Measurements from ENCODE around the gene CCDC88C.
"Not testable (repeated sequence)": the region's sequence is repeated elsewhere in the genome, so short reads cannot be mapped to it uniquely, and the experiment has no call there.

CCDC88C gene

DNA sequence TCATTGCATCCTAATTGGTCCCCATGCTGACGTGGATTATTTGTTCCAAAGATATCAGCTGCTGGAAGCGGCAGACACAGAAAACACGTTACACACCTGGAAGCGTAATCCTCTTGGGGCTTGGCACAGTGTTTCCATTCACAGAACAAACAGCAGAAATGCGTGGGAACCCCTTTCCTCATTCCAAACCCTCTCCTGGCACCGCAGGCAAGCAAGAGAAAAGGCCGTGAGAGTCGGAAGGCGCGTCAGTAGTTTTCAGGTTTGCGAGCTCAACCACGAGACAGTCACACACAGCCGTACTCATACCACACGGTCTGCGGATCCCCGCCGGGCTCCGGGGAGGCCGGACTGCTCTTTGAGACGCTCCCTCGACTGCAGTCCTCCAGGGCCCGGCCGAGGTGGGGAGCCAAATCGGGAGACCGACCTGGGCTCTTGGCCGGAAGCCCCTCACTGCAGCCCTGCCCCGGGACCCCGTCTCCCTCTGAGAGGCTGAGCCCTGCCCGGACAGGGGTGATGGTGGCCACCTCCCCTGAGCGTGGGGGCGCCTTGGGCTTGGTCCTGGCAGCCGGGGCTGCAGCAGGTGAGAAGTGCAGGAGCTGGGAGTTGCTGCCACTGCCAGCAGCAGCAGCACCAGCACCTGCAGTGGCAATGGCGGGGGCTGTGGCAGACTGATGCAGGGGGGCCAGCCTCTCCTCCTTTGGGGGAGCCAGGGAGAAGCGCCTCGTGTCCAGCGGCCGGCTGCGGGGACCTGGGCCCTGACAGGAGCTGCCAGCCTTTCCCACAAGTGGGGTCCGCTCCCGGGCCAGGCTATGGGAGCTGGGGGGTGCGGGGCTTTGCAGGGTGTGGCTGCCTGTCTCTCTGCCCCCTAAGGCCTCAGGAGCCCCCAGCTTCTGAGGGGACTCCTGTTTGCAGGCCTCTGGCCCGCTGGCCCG is 145.0 kb downstream of the CCDC88C start:
- POLR2A ChIA-PET = no interaction called here
- DNase-seq (ENCODE audit: extremely low spot score) = no peak
- TF ChIP-seq, protein P1, sequence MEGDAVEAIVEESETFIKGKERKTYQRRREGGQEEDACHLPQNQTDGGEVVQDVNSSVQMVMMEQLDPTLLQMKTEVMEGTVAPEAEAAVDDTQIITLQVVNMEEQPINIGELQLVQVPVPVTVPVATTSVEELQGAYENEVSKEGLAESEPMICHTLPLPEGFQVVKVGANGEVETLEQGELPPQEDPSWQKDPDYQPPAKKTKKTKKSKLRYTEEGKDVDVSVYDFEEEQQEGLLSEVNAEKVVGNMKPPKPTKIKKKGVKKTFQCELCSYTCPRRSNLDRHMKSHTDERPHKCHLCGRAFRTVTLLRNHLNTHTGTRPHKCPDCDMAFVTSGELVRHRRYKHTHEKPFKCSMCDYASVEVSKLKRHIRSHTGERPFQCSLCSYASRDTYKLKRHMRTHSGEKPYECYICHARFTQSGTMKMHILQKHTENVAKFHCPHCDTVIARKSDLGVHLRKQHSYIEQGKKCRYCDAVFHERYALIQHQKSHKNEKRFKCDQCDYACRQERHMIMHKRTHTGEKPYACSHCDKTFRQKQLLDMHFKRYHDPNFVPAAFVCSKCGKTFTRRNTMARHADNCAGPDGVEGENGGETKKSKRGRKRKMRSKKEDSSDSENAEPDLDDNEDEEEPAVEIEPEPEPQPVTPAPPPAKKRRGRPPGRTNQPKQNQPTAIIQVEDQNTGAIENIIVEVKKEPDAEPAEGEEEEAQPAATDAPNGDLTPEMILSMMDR (IDR thresholded peaks at IDR 0.05; ENCODE audit: control extremely low read depth, extremely low read depth, low read depth, missing control alignments) = no peak
- CTCF ChIA-PET = interaction anchor here (1.0 to 2.3 kb wide), 4 partner anchors 13 to 97 kb away, joined by 3 to 7 read pairs (median 5); no protein-coding TSS in a partner anchor

DNA sequence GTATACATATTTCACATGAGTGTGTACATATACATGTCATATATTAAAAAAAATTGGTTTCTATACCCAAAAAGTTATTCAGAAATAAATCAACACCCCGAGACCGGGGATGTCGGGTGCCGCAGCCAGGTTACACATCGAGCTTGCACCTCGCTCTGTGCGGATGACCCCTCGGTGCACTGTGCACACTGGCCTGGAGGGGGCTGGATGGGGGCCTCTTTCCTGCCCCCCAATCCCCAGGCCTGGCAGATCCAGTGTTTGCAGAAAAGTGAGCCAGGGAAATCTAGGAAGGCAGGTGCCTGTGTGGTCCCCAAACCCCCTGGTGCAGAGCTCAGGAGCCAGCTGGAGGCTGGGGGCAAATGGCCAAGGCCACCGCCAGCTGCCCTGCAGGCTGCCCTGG is 146.0 kb downstream of the CCDC88C start:
- POLR2A ChIA-PET = no interaction called here
- CTCF ChIA-PET = interaction anchor here (1.7 to 2.3 kb wide), 3 partner anchors 14 to 96 kb away, joined by 5 to 7 read pairs (median 5); no protein-coding TSS in a partner anchor
- DNase-seq (ENCODE audit: extremely low spot score) = no peak
- TF ChIP-seq, protein P1 (IDR thresholded peaks at IDR 0.05; ENCODE audit: control extremely low read depth, extremely low read depth, low read depth, missing control alignments) = no peak

DNA sequence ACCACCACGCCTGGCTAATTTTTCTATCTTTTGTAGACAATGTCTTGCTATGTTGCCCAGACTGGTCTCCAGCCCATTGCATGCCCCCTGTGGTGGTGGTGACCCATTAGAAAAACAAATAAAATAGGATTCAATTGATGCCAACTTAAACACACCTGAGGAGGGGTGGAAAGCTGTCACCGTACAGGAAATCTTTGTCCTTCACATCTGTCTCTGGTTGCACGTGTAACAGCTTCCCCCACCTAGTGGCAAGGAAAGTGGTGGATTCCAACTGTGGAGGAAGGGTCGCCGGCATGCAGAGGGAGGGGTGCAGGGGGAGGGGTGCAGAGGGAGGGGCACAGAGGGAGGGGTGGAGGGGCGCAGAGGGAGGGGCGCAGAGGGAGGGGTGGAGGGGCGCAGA is 147.0 kb downstream of the CCDC88C start:
- CTCF ChIA-PET = interaction anchor here (1.8 kb wide), 1 partner anchor 93 kb away, joined by 5 read pairs; no protein-coding TSS in a partner anchor
- POLR2A ChIA-PET = no interaction called here
- no peak for DNase-seq (ENCODE audit: extremely low spot score)
- TF ChIP-seq, protein P1 (IDR thresholded peaks at IDR 0.05; ENCODE audit: control extremely low read depth, extremely low read depth, low read depth, missing control alignments) = no peak

DNA sequence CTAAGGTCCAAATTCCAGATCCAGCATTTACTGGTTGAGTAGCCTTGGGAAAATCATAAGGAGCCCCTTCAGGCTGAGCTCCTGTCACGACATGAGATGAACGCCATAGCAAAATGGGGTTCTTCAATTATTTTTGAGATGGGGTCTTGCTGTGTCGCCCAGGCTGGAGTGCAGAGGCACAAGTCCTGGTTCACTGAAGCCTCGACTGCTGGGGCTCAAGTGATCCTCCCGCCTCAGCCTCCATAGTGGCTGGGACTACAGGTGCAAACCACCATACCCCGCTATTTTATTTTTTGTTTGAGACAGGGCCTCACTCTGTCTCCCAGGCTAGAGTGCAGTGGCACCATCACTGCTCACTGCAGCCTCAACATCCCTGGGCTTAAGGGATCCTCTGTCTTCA is 147.4 kb downstream of the CCDC88C start:
- POLR2A ChIA-PET = no interaction called here
- CTCF ChIA-PET = interaction anchor here (1.0 to 1.8 kb wide), 2 partner anchors 15 to 53 kb away, joined by 3 to 4 read pairs; no protein-coding TSS in a partner anchor
- no peak for DNase-seq (ENCODE audit: extremely low spot score)
- TF ChIP-seq, protein P1 (IDR thresholded peaks at IDR 0.05; ENCODE audit: control extremely low read depth, extremely low read depth, low read depth, missing control alignments) = no peak

DNA sequence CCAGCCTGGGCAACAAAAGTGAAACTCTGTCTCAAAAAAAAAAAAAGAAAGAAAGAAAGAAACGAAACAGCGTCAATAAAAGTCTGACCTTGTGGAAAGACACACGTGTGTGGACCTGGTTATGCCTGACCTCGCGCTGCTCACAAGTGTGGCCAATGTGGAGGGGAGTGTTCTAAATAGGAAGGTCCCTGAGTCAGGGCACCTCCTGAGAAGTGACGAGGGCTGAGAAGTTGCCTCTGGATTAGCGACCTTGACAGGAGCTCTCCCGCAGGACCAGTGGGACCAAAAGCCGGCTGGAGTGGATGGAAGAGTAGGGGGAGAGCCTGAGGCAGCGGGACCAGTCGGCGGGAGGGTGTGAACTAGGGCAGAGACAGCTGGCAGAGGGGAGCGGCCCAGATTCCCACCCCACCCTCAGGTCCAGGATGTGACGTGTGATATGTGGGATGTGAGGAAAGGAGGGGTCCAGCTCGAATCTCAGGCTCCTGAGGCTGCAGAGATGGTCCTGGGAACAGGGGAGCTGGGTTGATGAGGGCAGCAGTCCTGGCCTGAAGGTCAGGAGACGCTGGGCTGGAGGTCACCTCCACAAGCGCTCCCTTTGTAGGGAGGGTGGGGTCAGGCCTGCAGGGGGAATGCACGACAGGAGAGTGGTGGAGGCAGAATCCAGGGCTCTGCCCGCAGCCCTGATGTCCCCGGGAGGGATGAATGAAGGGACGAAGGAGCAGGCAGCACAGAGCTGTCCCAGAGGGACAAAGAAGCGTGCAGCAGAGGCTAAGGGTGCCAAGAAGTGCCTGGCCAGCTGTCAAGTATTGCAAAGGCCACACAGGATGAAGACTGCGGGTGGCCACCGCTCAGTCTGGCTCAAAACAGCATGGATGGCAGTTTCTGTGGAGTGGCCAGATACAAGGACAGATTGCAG is 148.3 kb downstream of the CCDC88C start:
- DNase-seq (ENCODE audit: extremely low spot score) = no peak
- POLR2A ChIA-PET = no interaction called here
- CTCF ChIA-PET = interaction anchor here (1.0 to 1.8 kb wide), 3 partner anchors 16 to 96 kb away, joined by 3 to 4 read pairs (median 3); no protein-coding TSS in a partner anchor
- TF ChIP-seq, protein P1 (IDR thresholded peaks at IDR 0.05; ENCODE audit: control extremely low read depth, extremely low read depth, low read depth, missing control alignments) = no peak

DNA sequence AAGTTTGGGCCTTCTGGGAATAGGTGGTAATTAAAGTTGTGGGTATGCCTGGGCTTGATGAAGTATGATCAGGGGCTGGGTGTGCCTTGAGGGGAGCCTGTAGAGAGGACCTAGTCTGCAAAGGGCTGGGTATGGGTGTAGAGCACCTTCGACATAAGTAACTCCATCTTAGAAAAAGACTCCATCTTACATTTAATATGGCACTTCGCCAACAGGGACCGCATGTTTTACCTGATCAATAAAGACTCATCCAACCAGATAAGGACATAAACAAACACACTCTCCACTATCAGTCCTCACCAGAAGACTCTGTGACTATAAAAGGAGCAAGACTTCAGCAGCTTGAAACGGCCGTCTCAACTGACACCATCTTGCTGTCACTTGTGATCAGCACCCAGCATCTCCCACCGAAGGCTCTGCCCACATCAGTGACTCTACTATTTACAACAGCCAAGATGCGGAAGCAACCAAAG is 149.6 kb downstream of the CCDC88C start:
- TF ChIP-seq, protein P1 (IDR thresholded peaks at IDR 0.05; ENCODE audit: control extremely low read depth, extremely low read depth, low read depth, missing control alignments) = no peak
- no peak for DNase-seq (ENCODE audit: extremely low spot score)
- ChIA-PET POLR2A (no interaction called here), CTCF (interaction anchor here (0.9 to 1.1 kb wide), 2 partner anchors 10 to 18 kb away, joined by 3 to 4 read pairs; no protein-coding TSS in a partner anchor)

DNA sequence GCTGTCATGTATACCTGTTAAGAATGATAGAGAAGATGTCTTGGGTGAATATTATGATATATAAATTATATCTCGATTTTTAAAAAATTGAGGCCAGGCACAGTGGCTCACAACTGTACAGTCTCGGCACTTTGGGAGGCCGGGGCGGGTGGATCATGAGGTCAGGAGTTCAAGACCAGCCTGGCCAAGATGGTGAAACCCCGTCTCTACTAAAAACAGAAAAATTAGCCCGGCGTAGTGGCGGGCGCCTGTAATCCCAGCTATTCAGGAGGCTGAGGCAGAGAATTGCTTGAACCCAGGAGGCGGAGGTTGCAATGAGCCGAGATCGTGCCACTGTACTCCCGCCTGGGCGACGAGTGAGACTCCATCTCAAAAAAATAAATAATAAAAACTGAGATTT is 151.3 kb downstream of the CCDC88C start:
- DNase-seq (ENCODE audit: extremely low spot score); POLR2A ChIA-PET: not testable (repeated sequence)
- CTCF ChIA-PET = interaction anchor here (1.4 kb wide), 1 partner anchor 89 kb away, joined by 4 read pairs; no protein-coding TSS in a partner anchor
